Measurements from ENCODE around the gene WDR48.

WDR48 gene

DNA sequence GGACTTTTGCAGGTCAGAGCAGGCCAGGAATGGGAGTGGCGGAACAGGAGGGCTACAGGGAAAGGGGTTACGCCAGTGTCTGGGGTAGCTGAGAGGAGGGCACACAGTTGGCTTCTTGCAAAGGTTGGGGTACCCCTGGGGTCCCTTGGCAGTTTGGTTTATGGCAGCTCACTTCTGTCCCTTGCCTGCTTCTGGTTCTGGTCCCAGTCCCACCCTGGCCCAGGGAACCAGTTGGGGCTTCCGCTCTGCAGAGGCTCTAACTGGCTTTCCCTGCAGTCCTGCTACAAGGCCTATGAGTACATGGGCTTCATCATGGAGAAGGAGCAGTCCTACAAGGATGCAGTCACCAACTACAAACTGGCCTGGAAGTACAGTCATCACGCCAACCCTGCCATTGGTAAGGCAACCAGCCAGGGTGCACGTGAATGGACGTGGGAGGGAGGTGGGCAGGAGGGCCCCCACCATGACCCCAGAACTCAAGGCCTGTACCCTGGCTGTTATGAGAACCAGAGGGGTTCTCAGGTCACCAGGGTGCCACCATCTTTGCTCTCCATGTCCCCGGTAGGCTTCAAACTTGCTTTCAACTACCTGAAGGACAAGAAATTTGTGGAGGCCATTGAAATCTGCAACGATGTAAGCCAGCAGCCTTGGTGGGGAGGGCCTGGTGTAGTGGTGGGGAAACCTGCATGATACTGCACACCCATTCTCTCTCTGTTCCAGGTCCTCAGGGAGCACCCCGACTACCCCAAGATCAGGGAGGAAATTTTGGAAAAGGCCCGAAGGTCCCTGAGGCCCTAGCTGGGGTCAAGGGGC lies 86.4 kb downstream of the WDR48 start:
- H3K4me3 ChIP-seq (ENCODE audit: low read depth, low read length) = no peak overlapping the region

DNA sequence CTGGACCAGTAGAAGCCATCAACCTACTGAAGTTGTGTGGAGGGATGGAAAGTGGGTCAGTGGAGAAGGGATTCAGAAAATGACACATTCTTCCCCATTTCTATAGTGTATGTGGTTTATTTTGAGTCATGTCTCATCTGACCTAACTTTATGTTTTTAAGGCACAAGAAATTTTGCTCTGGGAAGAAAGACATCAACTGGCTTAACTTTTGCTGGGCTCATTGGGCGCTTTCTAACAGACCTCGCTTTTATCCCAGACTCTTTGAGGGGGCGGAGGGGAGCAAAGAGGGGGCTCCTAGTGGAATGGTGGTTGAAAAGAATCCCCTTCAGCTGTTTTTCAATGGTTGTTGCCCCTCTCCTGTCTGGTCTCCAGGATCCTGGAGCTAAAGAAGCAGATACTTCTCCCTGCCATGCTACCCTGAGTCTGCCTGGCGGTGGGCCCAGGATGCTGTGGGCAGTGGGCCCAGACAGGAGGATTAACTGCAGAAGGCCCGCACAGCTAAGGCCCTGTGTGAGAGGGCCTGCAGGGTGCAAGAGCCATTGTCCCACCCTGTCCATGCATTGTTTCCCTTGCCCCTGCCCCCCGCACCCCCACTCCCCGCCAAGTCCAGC lies 87.1 kb downstream of the WDR48 start:
- no peak overlapping the region for H3K4me3 ChIP-seq (ENCODE audit: low read depth, low read length)

- H3K4me3 ChIP-seq (ENCODE audit: low read depth, low read length) = no peak overlapping the region
Observed at GRCh38 chr3:39139442-39139841, 87.6 kb downstream of the WDR48 start.

- no peak overlapping the region for H3K4me3 ChIP-seq (ENCODE audit: low read depth, low read length)
Observed at GRCh38 chr3:39140341-39140971, 88.6 kb downstream of the WDR48 start.

DNA sequence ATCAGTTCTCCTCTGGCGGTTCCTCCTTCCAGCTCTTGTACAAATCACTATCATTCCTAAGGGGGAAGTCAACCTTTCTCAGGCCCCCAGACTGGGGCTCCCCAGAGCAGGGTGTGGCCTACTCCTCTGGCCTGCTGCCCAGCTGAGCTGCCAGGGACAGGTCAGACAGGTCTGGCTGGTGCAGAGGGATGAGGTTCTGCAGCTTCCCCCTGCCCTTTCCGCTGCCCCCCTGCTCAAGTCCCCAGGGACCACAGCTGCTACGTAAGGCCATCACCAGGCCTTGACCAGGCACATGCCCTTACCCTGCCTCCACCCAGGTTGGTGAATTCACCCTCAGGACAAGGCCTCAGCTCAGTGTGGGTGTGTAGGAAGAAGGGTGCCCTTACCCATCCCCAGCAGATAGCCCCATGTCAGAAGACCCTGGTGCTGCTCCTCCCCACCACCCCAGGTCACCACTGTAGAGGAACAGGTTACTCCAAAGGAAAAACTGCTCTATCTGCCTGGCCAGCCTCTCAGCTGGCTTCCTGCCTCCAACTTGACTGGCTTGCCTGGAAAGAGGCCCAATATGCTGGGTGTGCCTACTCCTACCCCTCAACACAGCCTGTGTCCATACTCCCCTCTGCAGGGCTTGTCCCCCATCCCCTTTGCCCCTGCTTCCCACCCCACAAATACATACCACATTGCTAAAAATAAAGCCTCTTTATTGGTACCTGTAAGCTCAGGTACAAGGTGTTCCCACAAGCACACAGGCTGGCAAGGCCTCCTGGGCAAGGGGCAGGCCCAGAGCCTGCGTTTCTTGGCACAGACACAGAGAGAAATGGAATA lies 89.6 kb downstream of the WDR48 start:
- H3K4me3 ChIP-seq (ENCODE audit: low read depth, low read length) = no peak overlapping the region

DNA sequence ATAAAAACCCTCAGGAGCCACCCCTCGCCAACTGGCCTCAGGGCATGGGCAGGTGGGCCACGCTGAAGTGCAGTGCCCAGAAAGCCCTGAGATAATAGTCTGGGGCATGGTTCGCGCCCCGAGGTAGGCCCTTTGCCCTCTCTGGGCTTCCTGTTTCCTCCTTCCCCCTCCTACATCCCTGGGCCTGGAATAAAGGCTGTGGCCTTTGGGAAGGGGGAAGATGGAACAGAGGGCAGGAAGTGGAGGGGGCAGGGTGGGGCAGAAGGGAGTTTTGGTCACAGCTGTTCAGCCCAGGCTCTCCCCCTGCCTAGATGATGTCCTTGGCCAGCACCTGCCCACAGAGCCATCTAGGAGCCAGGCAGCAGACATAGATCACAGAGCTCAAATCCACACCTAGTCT lies 90.3 kb downstream of the WDR48 start:
- H3K4me3 ChIP-seq (ENCODE audit: low read depth, low read length) = no peak overlapping the region

- no peak overlapping the region for H3K4me3 ChIP-seq (ENCODE audit: low read depth, low read length)
Observed at GRCh38 chr3:39143051-39143885, 91.5 kb downstream of the WDR48 start.

GRCh38 chr3:39144095-39144747 lies 92.4 kb downstream of the WDR48 start:
- no peak overlapping the region for H3K4me3 ChIP-seq (ENCODE audit: low read depth, low read length)

DNA sequence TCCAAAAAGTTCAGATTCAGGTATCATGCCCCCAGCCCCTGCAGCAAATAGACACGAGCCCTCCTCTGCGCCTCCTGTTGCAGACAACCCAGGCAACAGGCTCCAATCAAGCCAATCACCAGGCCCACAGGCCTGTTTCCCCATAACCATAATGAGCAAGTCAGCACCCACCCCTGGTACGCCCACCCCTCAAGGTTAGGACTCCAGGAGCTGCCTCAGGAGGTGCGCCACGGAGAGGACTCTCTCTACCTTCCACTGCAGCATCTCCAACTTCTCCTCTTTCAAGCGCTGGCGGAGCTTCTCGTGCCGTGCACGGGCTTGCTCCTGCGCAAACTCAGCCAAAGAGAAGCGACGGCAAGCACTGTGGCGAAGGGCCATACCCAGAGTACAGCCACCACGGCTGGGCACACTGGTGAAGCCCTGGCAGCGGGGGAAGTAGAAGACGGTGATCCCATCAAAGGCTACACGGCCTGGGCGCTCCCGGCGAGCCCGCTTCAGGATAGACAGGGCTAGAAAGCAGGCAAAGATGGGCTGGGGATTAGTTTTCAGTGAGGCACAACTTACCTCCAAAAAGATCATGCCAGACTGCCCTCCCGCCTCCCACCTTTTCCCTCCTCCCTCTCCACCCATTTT lies 93.0 kb downstream of the WDR48 start:
- H3K4me3 ChIP-seq (ENCODE audit: low read depth, low read length) = no peak overlapping the region

- no peak overlapping the region for H3K4me3 ChIP-seq (ENCODE audit: low read depth, low read length)
Observed at GRCh38 chr3:39146083-39146501, 94.3 kb downstream of the WDR48 start.
